Measurements from ENCODE around the gene MMS19.
"Not testable (repeated sequence)": the region's sequence is repeated elsewhere in the genome, so short reads cannot be mapped to it uniquely, and the experiment has no call there.

The MMS19 gene

GRCh38 chr10:97425964-97426775, 72.1 kb downstream of the MMS19 start, which contains the start of gene PGAM1:
PGAM1 (plus strand) TSS chr10:97426191; CDS start chr10:97426308, 117 bp downstream.
- peak; percentile 91 for DNase-seq
- peak within 1 kb of the TSS; percentile 92 for H3K4me3 ChIP-seq (ENCODE audit: low read depth, low read length)
- TF ChIP-seq CTCF (IDR thresholded peaks at IDR 0.05; ENCODE audit: low read depth, low read length, missing control alignments) = peak; percentile 75
- H3K36me3 ChIP-seq (replicated peaks) = peaks cover 21% of the 10 kb centered on the region
- in situ Hi-C loops (cut with HindIII; ENCODE audit: low pct_ligation_motif_present, low sequenced_read_pairs) = no loop called here
- peak within 1 kb of the TSS; percentile 59 for H3K27ac ChIP-seq
- no peaks in the 10 kb centered on the region for H3K27me3 ChIP-seq (replicated peaks)

GRCh38 chr10:97423757-97424098, 74.5 kb downstream of the MMS19 start:
- DNase-seq; H3K36me3 ChIP-seq (replicated peaks); in situ Hi-C loops (cut with HindIII; ENCODE audit: low pct_ligation_motif_present, low sequenced_read_pairs); H3K27me3 ChIP-seq (replicated peaks); H3K4me3 ChIP-seq (ENCODE audit: low read depth, low read length): not testable (repeated sequence)
- peak overlapping the region; percentile 58 for H3K27ac ChIP-seq

GRCh38 chr10:97416565-97416964, 81.7 kb downstream of the MMS19 start:
- H3K36me3 ChIP-seq (replicated peaks) = no peaks in the 10 kb centered on the region
- no peaks in the 10 kb centered on the region for H3K27me3 ChIP-seq (replicated peaks)
- H3K27ac ChIP-seq = no peak overlapping the region
- TF ChIP-seq CTCF (IDR thresholded peaks at IDR 0.05; ENCODE audit: low read depth, low read length, missing control alignments) = no peak
- DNase-seq = no peak
- no peak overlapping the region for H3K4me3 ChIP-seq (ENCODE audit: low read depth, low read length)
- in situ Hi-C loops (cut with HindIII; ENCODE audit: low pct_ligation_motif_present, low sequenced_read_pairs) = no loop called here

- H3K4me3 ChIP-seq (ENCODE audit: low read depth, low read length) = no peak overlapping the region
- no peak for TF ChIP-seq CTCF (IDR thresholded peaks at IDR 0.05; ENCODE audit: low read depth, low read length, missing control alignments)
- H3K27me3 ChIP-seq (replicated peaks) = no peaks in the 10 kb centered on the region
- in situ Hi-C loops (cut with HindIII; ENCODE audit: low pct_ligation_motif_present, low sequenced_read_pairs) = no loop called here
- DNase-seq = peak; percentile 12
- no peak overlapping the region for H3K27ac ChIP-seq
- H3K36me3 ChIP-seq (replicated peaks) = no peaks in the 10 kb centered on the region
Measured at GRCh38 chr10:97412891-97413304, 85.3 kb downstream of the MMS19 start.

GRCh38 chr10:97411406-97411805, 86.8 kb downstream of the MMS19 start:
- TF ChIP-seq CTCF (IDR thresholded peaks at IDR 0.05; ENCODE audit: low read depth, low read length, missing control alignments) = no peak
- H3K27ac ChIP-seq = no peak overlapping the region
- in situ Hi-C loops (cut with HindIII; ENCODE audit: low pct_ligation_motif_present, low sequenced_read_pairs) = no loop called here
- DNase-seq = peak; percentile 34
- H3K36me3 ChIP-seq (replicated peaks) = no peaks in the 10 kb centered on the region
- no peak overlapping the region for H3K4me3 ChIP-seq (ENCODE audit: low read depth, low read length)
- no peaks in the 10 kb centered on the region for H3K27me3 ChIP-seq (replicated peaks)

GRCh38 chr10:97408496-97408992, 89.7 kb downstream of the MMS19 start:
- no peak for DNase-seq

More at GRCh38 chr10:97408496-97408992, 89.7 kb downstream of the MMS19 start:
- TF ChIP-seq CTCF (IDR thresholded peaks at IDR 0.05; ENCODE audit: low read depth, low read length, missing control alignments) = no peak
- Histone ChIP-seq H3K4me3 (ENCODE audit: low read depth, low read length) (no peak overlapping the region), H3K27ac (no peak overlapping the region), H3K27me3 (replicated peaks) (no peaks in the 10 kb centered on the region), H3K36me3 (replicated peaks) (no peaks in the 10 kb centered on the region)
- in situ Hi-C loops (cut with HindIII; ENCODE audit: low pct_ligation_motif_present, low sequenced_read_pairs) = no loop called here
